ENCODE results near the gene FEV.

Gene FEV

DNA sequence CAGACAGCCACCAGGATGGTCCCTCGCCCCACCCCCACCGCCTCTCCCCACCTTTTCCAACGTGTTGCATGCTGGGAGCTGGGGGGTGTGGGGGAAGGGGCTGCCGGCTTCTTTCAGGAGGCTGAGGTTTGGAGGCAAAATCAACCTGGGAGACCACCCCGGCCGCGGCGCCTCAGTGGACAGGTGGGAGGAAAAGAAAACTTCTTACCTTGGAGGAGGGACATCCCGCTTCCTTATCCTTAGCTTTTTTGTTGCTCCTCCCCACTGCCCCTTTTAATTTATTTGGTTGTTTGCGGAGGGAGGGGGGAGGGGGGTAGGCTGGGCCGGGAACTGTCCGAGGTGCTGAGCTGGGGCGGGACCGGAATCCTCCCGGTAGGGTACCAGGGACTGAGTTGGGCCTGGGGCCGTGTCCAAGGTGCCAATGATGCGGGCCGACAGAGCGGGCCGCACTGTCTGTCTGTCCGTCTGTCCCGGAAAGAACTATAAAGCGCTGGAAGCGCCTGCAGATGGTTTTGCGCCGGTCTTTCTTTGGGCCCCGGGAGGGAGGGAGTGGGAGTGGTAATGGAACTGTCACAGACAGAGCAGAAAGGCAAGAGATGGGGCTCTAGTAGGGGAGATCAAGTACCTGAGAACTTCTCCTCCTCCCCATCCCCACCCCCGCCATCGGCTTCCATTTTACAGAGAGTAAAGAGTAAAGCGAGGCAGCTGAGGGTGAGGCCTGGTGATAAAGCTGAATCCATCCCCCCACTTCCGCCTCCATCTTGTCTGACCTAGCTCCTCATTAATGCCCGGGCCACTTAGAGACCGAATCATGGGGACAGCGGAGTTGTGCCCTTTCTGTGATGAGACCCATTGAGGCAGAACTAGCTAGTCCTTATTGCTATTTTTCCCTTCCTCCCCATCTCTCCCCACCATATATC, 23.1 kb downstream of the FEV start:
- TF ChIP-seq POLR2AphosphoS5 (IDR thresholded peaks at IDR 0.05; ENCODE audit: low read depth, low read length): no peak
- TF ChIP-seq SPI1 (IDR thresholded peaks at IDR 0.05; ENCODE audit: low read depth, low read length): no peak
- no peak for TF ChIP-seq POU2F2 (IDR thresholded peaks at IDR 0.05; ENCODE audit: low read depth, low read length)
- TF ChIP-seq PAX5 (IDR thresholded peaks at IDR 0.05; ENCODE audit: insufficient read depth, low read length, severe bottlenecking): no peak
- TF ChIP-seq POLR2A (IDR thresholded peaks at IDR 0.05; ENCODE audit: low read depth, low read length): no peak
- no peak for TF ChIP-seq TAF1 (IDR thresholded peaks at IDR 0.05; ENCODE audit: low read depth, low read length)
- no peak for FAIRE-seq
- DNase-seq (ENCODE audit: insufficient read length, low spot score): no peak

DNA sequence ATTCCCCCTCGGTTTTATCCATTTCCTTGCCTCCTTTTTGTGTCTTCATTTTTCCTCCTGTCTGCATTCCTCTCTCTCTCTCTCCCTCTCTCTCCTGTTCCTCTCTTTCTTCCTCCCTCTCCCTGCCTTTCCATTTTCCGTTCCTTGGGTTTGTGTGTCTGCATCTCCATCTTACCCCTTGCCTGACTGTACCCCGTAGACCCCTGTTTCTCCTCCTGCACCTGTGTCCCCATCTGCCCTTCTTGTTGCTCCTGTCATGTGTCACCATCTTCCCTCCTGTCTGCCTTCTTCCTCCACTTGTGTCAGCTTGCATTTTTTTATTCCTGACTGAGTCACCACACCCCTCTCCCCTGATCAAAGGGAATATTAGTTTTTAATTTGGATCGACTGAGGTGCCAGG, 23.8 kb downstream of the FEV start:
- no peak for DNase-seq (ENCODE audit: insufficient read length, low spot score)
- TF ChIP-seq TAF1 (IDR thresholded peaks at IDR 0.05; ENCODE audit: low read depth, low read length) (no peak), SPI1 (IDR thresholded peaks at IDR 0.05; ENCODE audit: low read depth, low read length) (no peak), POU2F2 (IDR thresholded peaks at IDR 0.05; ENCODE audit: low read depth, low read length) (no peak), POLR2AphosphoS5 (IDR thresholded peaks at IDR 0.05; ENCODE audit: low read depth, low read length) (no peak), POLR2A (IDR thresholded peaks at IDR 0.05; ENCODE audit: low read depth, low read length) (no peak), PAX5 (IDR thresholded peaks at IDR 0.05; ENCODE audit: insufficient read depth, low read length, severe bottlenecking) (no peak)
- FAIRE-seq: no peak

DNA sequence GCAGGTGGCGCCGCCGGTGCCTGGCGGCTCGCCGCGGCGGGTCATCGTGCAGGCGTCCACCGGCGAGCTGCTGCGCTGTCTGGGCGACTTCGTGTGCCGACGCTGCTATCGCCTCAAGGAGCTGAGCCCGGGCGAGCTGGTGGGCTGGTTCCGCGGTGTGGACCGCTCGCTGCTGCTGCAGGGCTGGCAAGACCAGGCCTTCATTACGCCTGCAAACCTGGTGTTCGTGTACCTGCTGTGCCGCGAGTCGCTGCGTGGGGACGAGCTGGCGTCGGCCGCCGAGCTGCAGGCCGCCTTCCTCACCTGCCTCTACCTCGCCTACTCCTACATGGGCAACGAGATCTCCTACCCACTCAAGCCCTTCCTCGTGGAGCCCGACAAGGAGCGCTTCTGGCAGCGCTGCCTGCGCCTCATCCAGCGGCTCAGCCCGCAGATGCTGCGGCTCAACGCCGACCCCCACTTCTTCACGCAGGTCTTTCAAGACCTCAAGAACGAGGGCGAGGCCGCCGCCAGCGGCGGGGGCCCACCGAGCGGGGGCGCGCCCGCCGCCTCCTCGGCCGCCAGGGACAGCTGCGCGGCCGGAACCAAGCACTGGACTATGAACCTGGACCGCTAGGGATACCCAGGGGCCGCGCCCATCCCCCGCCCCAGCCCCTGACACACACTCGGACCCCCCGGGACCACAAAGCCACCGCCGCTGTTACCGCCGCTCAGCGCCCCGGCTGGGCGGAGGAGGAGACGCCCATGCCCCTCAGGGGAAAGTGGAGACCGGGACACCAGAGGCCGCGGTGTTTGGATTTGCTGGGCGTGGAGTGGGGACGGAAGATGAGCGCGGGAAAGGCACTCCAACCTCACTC, 24.4 kb downstream of the FEV start:
- DNase-seq (ENCODE audit: insufficient read length, low spot score) (no peak), FAIRE-seq (no peak)
- TF ChIP-seq POU2F2 (IDR thresholded peaks at IDR 0.05; ENCODE audit: low read depth, low read length): no peak
- TF ChIP-seq PAX5 (IDR thresholded peaks at IDR 0.05; ENCODE audit: insufficient read depth, low read length, severe bottlenecking): no peak
- TF ChIP-seq POLR2AphosphoS5 (IDR thresholded peaks at IDR 0.05; ENCODE audit: low read depth, low read length): no peak

DNA sequence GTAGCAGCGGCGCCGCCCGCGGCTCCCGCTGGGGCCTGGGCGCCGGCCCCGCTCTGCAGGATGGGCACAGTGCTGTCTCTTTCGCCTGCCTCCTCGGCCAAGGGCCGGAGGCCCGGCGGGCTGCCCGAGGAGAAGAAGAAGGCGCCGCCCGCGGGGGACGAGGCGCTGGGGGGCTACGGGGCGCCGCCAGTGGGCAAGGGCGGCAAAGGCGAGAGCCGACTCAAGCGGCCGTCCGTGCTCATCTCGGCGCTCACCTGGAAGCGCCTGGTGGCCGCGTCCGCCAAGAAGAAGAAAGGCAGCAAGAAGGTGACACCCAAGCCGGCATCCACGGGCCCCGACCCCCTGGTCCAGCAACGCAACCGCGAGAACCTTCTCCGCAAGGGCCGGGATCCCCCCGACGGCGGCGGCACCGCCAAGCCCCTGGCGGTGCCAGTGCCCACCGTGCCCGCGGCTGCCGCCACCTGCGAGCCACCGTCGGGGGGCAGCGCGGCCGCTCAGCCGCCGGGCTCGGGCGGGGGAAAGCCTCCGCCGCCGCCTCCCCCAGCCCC, 25.1 kb downstream of the FEV start:
- FAIRE-seq (no peak), DNase-seq (ENCODE audit: insufficient read length, low spot score) (no peak)
- TF ChIP-seq POLR2AphosphoS5 (IDR thresholded peaks at IDR 0.05; ENCODE audit: low read depth, low read length) (no peak), PAX5 (IDR thresholded peaks at IDR 0.05; ENCODE audit: insufficient read depth, low read length, severe bottlenecking) (no peak), POLR2A (IDR thresholded peaks at IDR 0.05; ENCODE audit: low read depth, low read length) (no peak), SPI1 (IDR thresholded peaks at IDR 0.05; ENCODE audit: low read depth, low read length) (no peak), POU2F2 (IDR thresholded peaks at IDR 0.05; ENCODE audit: low read depth, low read length) (no peak), TAF1 (IDR thresholded peaks at IDR 0.05; ENCODE audit: low read depth, low read length) (no peak)

DNA sequence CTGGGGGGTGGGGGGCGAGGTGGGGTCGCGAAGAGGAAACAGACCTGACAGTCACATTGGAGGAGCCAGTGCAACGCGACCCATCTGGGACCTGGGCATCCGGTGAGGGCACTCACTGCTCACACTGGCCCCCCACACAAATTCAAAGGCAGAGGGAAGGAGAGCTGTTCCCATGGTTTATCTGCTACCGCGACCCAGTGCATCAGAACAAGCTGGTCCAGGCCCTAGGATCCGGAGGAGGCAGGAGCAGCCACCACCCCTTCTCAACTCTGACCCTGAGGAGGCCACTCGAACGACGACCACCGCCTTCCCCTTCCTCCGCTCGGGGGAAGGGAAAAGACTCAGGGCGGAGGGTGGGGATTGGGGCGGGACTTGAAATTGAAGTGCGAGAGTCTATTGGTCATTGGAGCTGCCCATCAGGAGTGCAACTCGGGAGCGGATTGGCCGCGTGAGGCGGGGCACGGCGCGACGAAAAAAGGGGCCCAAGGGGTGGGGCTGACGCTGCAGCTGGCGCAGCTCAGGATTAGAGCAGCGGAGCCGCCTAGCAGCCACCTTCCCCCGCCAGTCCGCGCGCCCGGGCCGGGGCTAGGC, 25.7 kb downstream of the FEV start, which contains the start of gene CDK5R2:
Gene CDK5R2 (plus strand): TSS at position 526 of the 591 bp plus-strand sequence. CDS start 155 bp downstream, outside the sequence.
- FAIRE-seq: peak; percentile 79
- TF ChIP-seq PAX5 (IDR thresholded peaks at IDR 0.05; ENCODE audit: insufficient read depth, low read length, severe bottlenecking) (no peak), POU2F2 (IDR thresholded peaks at IDR 0.05; ENCODE audit: low read depth, low read length) (no peak), TAF1 (IDR thresholded peaks at IDR 0.05; ENCODE audit: low read depth, low read length) (no peak), POLR2A (IDR thresholded peaks at IDR 0.05; ENCODE audit: low read depth, low read length) (no peak), POLR2AphosphoS5 (IDR thresholded peaks at IDR 0.05; ENCODE audit: low read depth, low read length) (no peak), SPI1 (IDR thresholded peaks at IDR 0.05; ENCODE audit: low read depth, low read length) (no peak)
- peak; percentile 98 for DNase-seq (ENCODE audit: insufficient read length, low spot score)

DNA sequence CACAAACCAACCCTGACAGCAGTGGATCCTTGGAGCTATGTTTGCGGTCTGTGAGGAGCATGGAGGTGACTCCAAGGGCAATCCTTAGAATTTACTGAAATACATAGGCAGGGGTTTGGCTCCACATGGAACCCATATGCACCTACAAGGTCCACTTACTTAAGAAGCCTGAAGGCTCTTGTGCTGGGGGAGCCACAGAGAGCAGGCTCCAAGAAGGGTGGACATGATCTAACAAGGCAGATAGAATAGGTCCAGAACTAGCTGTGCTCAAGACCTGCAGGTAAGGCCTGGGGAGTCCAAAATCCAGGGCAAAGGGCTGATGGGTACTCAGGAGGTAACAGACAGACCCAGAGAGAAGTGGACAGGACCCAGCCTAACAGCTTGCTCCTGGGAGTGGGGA, 26.7 kb downstream of the FEV start:
- no peak for TF ChIP-seq POLR2A (IDR thresholded peaks at IDR 0.05; ENCODE audit: low read depth, low read length)
- no peak for TF ChIP-seq PAX5 (IDR thresholded peaks at IDR 0.05; ENCODE audit: insufficient read depth, low read length, severe bottlenecking)
- TF ChIP-seq POU2F2 (IDR thresholded peaks at IDR 0.05; ENCODE audit: low read depth, low read length): no peak
- no peak for TF ChIP-seq POLR2AphosphoS5 (IDR thresholded peaks at IDR 0.05; ENCODE audit: low read depth, low read length)
- no peak for TF ChIP-seq SPI1 (IDR thresholded peaks at IDR 0.05; ENCODE audit: low read depth, low read length)
- no peak for TF ChIP-seq TAF1 (IDR thresholded peaks at IDR 0.05; ENCODE audit: low read depth, low read length)
- no peak for DNase-seq (ENCODE audit: insufficient read length, low spot score)
- FAIRE-seq: no peak

DNA sequence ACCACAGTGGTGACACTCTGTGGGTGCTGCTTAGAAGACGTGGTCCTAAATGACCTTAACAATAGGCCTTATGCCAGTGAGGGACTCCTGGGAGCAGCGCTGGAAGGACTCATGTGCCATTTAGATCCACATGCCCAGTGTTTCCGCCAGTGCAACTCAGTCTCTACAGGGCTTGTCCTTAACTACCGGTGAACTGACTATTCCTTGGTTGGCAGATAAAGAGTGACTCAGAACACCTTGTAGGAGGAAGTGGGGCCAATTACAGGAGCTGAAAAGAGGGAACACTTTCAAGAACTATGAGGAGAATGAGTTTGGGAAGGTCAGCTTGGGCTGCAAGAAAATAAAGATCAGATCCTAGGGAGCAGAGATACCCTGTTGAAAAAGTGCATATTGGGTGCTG, 27.3 kb downstream of the FEV start:
- TF ChIP-seq POLR2AphosphoS5 (IDR thresholded peaks at IDR 0.05; ENCODE audit: low read depth, low read length) (no peak), TAF1 (IDR thresholded peaks at IDR 0.05; ENCODE audit: low read depth, low read length) (no peak), POU2F2 (IDR thresholded peaks at IDR 0.05; ENCODE audit: low read depth, low read length) (no peak), SPI1 (IDR thresholded peaks at IDR 0.05; ENCODE audit: low read depth, low read length) (no peak), POLR2A (IDR thresholded peaks at IDR 0.05; ENCODE audit: low read depth, low read length) (no peak), PAX5 (IDR thresholded peaks at IDR 0.05; ENCODE audit: insufficient read depth, low read length, severe bottlenecking) (no peak)
- DNase-seq (ENCODE audit: insufficient read length, low spot score): no peak
- FAIRE-seq: no peak

DNA sequence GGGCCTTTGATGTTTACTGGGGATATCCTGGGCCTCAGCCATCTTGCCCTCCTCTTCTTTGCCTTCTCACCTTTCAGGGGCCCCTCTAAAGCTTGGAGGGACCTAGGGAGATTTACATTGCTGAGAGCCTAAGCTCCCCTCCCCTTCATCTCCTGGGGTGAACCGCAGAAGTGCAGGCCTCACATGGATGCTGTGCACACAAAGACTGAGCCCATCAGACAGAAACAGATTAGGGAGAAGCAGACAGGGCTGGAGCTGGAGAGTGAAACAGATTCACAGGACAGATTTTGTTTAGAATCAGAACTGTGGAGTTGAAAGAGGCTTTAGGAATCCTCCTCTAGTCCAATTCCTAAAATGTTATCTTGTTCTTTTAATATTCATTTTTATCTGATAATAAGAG, 28.9 kb downstream of the FEV start:
- TF ChIP-seq SPI1 (IDR thresholded peaks at IDR 0.05; ENCODE audit: low read depth, low read length): no peak
- no peak for TF ChIP-seq POU2F2 (IDR thresholded peaks at IDR 0.05; ENCODE audit: low read depth, low read length)
- no peak for TF ChIP-seq POLR2A (IDR thresholded peaks at IDR 0.05; ENCODE audit: low read depth, low read length)
- no peak for TF ChIP-seq POLR2AphosphoS5 (IDR thresholded peaks at IDR 0.05; ENCODE audit: low read depth, low read length)
- no peak for TF ChIP-seq TAF1 (IDR thresholded peaks at IDR 0.05; ENCODE audit: low read depth, low read length)
- no peak for TF ChIP-seq PAX5 (IDR thresholded peaks at IDR 0.05; ENCODE audit: insufficient read depth, low read length, severe bottlenecking)
- DNase-seq (ENCODE audit: insufficient read length, low spot score): no peak
- FAIRE-seq: no peak

Measured in GM12891 (cell line).